T47D (cell line): ENCODE measurements around the gene TPD52L2.
A peak's percentile ranks its signal among the peaks of the same experiment; 100 is the strongest.

ENCODE experiments used
- DNase-seq, 2 experiments: peaks; one replicate each; pipeline versions ENCODE4 v3.0.0 to v3.0.0-alpha.2; 2011 to 2012; ENCODE audit warnings: low read depth in 1 of 2, low spot score in 1 of 2
- JUND ChIP-seq: IDR thresholded peaks from 2 replicates; pipeline ENCODE4 v1.6.1; 2012; ENCODE audit warnings: low read depth
- in situ Hi-C: cut with HindIII; loops from 2 replicates; pipeline ENCODE4 v1.10.0; 2016; ENCODE audit warnings: low sequenced_read_pairs, low pct_unique_long_range_greater_than_20kb

The TPD52L2 gene

DNA sequence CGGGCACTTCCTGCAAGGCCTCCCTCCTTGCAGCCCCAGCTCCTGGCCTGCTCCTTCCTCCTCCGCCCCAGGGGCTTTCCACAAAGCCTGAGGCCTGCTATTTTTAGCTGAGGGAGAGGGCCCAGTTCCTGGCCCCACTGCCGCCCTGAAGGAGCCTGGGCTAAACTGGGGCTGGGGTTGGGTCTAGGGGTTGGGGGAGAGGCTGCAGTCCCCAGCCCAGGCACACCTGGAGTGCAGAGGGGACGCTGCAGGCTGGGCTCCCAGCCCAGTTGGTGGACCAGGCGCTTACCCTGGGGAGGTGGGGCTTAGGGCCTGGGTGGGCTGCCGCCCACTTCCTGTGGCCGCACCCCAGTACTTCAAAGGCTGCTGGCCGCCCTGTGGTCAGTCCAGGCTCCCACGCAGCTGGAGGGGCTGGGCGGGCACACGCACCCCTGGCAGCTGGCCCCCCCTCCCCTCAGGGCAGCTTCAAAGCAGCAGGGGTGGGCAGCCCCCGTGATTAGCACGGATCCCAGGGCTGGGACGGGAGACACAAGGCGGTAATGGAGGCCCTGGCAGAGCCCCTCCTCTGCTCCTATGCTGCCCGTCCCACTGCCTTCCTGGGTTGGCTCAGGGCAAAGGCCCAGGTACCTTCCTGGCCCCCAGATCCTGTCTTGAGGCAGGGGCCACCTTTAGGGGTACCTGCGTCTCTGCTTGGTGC is 10.9 kb upstream of the TPD52L2 start:
- no peak for TF ChIP-seq JUND
- in situ Hi-C loops: no loop called here
- no peak for DNase-seq

DNA sequence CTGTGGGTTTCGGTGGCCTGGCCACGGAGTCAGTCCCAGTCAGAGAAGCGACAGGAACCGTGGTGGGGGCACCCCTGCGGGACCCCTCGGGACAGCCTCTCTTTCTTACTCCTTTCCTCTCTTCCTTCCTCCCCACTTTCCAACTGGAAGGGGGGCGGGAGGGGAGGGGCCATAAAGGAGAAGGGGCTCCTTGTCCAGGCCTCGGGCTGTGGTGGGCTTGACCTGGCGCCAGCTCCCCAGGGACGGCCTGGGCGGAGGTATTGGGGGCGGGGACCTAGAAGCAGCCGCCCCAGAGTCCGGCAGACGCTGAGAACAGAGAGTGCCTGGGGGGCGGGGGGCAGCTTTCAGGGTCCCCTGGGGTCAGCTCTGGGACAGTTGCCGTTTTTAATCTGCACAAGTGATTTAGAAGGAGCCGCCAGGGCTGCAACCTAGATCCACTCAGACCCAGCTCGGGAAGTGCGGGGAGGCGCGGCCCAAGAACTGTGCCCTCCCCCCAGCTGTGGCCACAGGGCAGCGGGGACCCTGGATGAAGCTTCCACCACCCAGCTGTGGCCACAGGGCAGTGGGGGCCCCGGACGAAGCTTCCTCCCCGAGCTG is 10.2 kb upstream of the TPD52L2 start:
- in situ Hi-C loops: no loop called here
- no peak for DNase-seq

DNA sequence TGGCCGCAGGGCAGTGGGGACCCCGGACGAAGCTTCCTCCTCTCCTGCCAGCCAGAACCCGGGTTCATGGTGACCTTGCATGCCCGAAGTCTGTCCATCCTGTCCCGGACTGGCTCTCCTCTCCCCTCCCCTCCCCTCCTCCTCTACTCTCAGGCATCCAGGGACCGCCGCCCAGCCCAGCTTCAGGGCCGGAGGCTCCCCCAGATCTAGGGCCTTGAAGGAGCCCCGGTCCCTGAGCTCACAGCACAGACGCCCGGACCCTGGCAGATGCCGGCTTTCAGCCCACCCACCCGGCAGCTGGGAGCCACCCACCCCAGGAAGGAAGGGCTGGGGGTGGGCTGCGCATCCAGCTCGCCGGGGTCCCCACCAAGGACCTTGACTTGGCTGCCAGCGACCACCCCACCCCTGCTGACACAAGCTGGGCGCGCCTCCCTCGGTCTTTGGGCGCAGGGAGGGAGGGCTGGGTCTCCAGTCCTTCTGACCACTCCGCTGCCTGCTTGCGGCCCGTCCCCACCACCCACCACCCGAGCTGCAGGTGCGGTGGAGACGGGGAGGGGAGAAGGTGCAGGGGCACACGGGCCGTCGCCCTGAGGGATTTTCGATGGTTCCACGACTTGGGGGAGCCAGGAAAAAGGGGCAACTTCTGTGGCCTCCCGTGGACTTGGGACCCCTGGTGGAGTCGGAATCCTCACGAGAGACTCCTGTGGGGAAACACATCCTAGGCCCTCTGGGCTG is 9.5 kb upstream of the TPD52L2 start:
- in situ Hi-C loops: no loop called here
- no peak for DNase-seq

More for the DNA sequence above, 10.2 kb upstream of the TPD52L2 start:
- TF ChIP-seq JUND: no peak

DNA sequence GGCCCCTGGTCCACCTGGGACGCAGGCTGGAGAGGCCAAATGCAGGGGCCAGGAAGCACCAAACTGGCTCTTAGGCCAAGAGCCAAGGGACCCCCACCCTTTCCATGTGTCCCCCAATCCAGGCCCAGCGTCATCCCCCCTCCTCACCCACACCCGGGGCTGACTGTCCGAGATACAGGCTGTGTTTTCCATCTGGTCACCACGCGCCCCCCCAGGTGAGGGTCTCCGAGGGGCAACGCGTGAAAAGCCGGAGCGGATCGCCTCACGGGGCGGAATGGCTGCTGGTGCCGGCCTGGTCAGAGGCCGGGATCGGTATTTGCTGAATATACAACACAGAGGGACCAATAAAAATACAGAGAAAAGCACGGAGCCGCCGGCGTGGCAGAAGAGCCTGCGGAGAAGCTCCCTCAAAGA is 9.0 kb upstream of the TPD52L2 start:
- no peak for DNase-seq
- in situ Hi-C loops: no loop called here
- no peak for TF ChIP-seq JUND

More for the DNA sequence above, 9.5 kb upstream of the TPD52L2 start:
- no peak for TF ChIP-seq JUND

DNA sequence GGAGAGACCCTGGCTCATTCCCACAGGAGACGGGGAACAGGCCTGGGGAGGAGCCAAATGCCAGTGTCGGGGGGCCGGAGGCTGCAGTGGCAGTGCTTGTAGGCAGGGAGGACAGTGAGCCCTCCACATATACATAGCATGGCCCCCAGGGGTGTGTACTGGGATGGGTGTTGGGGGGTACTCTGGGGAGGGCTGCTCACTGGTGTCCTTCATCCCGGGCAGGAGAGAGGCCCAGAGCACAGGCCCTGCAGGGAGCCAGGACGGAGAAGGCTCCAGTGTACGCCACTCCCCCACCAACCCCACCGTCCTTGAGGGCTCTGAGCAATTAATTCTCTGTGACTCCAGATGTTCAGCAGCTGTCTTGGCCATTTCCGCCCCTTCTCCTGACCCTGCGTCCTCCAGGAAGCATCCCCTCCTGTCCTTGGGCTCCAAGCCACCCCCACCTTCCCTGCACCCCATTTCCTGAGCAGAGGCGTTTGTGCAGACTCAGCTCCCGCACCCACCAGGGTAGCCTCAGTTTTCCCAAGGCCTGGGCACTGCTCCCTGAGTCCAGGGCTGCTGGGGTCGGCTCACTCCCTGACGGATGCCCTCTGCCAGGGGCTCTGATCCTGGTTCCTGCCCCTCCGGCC is 7.2 kb upstream of the TPD52L2 start:
- no peak for DNase-seq
- TF ChIP-seq JUND: no peak
- in situ Hi-C loops: no loop called here

DNA sequence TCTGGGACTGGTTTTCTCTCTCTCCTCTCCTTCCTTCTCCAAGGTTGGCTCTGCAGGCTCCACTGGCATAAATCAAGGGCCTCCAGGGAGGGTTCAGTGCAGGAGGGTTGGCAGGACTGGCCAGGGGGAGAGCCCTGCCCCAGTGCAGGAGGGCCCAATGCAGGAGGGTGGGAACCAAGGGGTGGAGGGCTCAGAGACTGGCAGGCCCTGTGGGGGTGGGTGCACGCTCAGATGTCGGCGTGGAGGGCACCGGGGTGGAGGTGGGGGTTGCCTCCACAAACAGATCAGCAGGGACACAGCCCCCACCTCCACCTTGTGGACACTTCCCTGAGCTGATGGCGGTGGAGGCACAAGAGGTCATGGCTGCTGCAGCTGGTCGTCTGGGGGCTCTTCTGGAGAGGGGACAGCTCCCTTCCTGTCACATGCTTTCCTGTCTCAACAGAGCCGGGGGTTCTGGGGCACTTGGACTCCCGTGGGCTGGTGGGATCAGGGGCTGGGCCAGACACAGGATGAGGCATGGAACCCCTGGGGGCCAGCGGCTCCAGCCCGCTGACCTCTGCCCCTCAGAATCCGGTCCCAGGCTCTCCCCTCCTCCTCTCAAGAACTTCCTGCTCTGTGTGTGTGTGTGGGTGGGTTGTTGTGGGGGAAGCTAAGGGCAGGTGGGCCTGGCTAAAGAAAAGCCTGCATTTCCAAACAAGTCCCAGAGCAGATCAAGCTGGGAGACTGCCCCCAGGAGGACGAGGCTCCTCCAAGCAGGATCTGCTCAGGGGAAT is 6.5 kb upstream of the TPD52L2 start:
- DNase-seq: peak; percentile 50 to 56

DNA sequence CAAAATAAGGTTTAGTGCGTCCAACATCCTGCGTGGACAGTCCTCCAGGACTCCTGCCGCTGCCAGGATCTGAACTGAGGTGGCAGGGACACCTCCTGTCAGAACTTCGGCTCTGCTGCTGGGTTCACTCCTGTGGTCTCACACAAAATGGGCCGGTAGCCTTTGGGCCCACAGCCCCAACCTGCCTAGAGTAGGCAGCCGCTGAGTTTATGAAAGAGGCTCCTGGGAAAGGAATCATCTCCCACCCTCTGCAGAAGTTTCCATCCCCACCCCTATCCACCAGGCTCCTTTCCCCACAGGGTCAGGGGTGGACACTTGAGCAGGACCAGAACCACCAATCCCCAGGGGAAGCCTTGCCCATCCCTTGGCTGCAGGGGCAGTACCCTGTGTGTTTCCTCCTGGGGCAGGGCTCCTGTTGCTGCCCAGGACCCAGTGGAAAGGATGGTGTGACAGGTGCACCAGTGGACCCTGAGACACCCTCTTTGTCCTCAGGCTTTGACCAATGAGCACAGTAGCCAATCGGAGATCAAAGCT is 5.8 kb upstream of the TPD52L2 start:
- TF ChIP-seq JUND: no peak
- in situ Hi-C loops: no loop called here
- peak; percentile 44 to 68 for DNase-seq

More for the DNA sequence above, 6.5 kb upstream of the TPD52L2 start:
- in situ Hi-C loops: no loop called here
- no peak for TF ChIP-seq JUND

DNA sequence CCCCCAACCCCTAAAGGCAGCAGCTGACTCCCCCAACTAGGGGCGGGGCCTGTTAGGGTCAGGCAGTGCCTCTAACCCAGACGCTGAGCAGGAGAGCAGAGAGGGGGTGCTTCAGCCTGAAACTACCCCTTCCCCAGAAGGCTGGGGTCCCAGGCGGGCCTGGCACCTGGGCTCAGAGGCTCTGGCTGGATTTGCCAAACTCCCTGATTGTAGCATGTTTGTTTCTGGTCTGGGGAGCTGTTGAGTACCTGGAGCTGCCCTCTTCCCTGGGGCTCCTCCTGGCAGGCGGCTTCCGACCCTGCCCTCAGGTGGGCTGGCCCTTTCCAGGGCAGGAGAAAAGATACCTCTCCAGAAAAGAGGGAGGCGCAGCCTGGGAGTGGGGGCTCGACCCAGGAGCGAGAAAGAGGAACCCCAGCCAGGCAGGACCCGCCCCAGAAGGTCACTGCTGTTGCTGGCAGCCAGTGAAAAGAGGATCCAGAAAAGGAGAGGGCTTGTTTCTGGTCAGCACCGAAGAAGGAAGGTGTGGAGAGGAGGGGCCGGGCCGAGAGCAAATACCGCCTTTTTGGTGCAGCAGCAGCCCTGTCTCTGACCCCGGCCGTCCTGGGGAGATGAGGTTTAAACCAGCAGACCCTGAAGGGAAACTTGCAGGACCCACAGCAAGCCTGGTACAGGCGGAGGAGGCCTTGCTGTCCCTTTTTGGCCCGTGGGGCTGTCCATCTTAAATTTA is 4.6 kb upstream of the TPD52L2 start:
- no peak for TF ChIP-seq JUND
- DNase-seq: peak in 1 of 2 experiments; percentile 30
- in situ Hi-C loops: no loop called here

DNA sequence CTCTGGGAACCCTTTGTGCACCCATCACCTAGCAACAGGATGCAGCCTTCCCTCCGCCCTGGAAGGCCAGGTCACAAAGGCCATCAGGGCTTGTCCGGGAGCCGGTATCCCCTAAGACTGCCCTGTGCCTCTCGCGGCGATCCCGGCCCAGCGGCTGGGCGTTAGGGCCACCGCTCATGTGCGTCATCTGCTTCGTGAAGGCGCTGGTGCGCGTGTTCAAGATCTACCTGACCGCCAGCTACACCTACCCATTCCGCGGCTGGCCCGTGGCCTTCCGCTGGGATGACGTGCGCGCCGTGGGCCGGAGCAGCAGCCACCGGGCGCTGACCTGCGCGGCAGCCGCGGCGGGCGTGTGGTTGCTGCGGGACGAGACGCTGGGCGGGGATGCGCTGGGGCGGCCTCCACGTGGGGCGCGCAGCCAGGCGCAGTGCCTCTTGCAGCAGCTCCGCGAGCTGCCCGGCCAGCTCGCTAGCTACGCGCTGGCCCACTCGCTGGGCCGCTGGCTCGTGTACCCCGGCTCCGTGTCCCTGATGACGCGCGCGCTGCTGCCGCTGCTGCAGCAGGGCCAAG is 3.6 kb upstream of the TPD52L2 start, which contains the start of gene ABHD16B:
Gene ABHD16B, plus strand, starts transcription at position 134 of the 570 bp plus-strand sequence. Its CDS starts 43 bp downstream, at position 177.
- in situ Hi-C loops: no loop called here
- DNase-seq: no peak
- no peak for TF ChIP-seq JUND

DNA sequence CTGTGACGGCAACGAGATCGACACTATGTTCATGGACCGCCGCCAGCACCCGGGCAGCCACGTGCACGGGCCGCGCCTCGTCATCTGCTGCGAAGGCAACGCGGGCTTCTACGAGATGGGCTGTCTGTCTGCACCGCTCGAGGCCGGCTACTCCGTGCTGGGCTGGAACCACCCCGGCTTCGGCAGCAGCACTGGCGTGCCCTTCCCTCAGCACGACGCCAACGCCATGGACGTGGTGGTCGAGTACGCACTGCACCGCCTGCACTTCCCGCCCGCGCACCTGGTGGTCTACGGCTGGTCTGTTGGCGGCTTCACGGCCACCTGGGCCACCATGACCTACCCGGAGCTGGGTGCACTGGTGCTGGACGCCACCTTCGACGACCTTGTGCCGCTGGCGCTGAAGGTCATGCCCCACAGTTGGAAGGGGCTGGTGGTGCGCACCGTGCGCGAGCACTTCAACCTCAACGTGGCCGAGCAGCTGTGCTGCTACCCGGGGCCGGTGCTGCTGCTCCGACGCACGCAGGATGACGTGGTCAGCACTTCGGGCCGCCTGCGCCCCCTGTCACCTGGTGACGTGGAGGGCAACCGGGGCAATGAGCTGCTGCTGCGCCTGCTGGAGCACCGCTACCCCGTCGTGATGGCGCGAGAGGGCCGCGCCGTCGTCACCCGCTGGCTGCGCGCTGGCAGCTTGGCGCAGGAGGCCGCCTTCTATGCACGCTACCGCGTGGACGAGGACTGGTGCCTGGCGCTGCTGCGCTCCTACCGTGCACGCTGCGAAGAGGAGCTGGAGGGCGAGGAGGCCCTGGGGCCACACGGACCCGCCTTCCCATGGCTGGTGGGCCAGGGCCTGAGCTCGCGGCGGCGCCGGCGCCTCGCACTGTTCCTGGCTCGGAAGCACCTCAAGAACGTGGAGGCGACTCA is 2.8 kb upstream of the TPD52L2 start:
- in situ Hi-C loops: no loop called here
- no peak for TF ChIP-seq JUND
- no peak for DNase-seq
